ENCODE data around the gene BRD1. TPM values are rescaled to one million over a fixed set of nuclear protein-coding genes. Genes with fewer than 3 reads are reported as not detected.

BRD1 gene
- total RNA-seq, 1 experiment from 2014 or later: 51.2 TPM

GRCh38 chr22:49739138-49739537, 88.5 kb downstream of the BRD1 start:
- no TSS peak for BruUV-seq (replicated peaks)
- Histone ChIP-seq H3K4me1 (ENCODE audit: insufficient read depth, low read length, poor library complexity, severe bottlenecking) (no peaks in the 10 kb centered on the region), H3K9me3 (ENCODE audit: low read depth, low read length, poor library complexity, severe bottlenecking) (peaks cover 4% of the 10 kb centered on the region), H3K27ac (ENCODE audit: low read depth, low read length, poor library complexity, severe bottlenecking) (no peak overlapping the region), H3K27me3 (replicated peaks; ENCODE audit: insufficient read depth, low read depth, low read length, poor library complexity) (peaks cover 34% of the 10 kb centered on the region), H3K36me3 (ENCODE audit: insufficient read depth, low read length, poor library complexity, severe bottlenecking) (no peaks in the 10 kb centered on the region), H3K4me3 (ENCODE audit: low read depth, low read length, poor library complexity, severe bottlenecking) (no peak overlapping the region)
- TF ChIP-seq CTCF (conservative IDR thresholded peaks at IDR 0.05; ENCODE audit: low read depth, low read length) (no peak), EZH2 (IDR thresholded peaks at IDR 0.05; ENCODE audit: borderline replicate concordance, low read depth, low read length, poor library complexity, severe bottlenecking) (no peak)
- intact Hi-C loops (cut with micrococcal nuclease; ENCODE audit: unreplicated experiment): no loop called here
- CTCF ChIA-PET: no interaction called here
- POLR2A ChIA-PET (ENCODE audit: low non-redundant PET): no interaction called here
- DNase-seq (ENCODE audit: low spot score): no peak

- Histone ChIP-seq H3K4me3 (ENCODE audit: low read depth, low read length, poor library complexity, severe bottlenecking) (no peak overlapping the region), H3K27ac (ENCODE audit: low read depth, low read length, poor library complexity, severe bottlenecking) (no peak overlapping the region), H3K27me3 (replicated peaks; ENCODE audit: insufficient read depth, low read depth, low read length, poor library complexity) (peaks cover 37% of the 10 kb centered on the region), H3K36me3 (ENCODE audit: insufficient read depth, low read length, poor library complexity, severe bottlenecking) (no peaks in the 10 kb centered on the region), H3K4me1 (ENCODE audit: insufficient read depth, low read length, poor library complexity, severe bottlenecking) (no peaks in the 10 kb centered on the region), H3K9me3 (ENCODE audit: low read depth, low read length, poor library complexity, severe bottlenecking) (peaks cover 4% of the 10 kb centered on the region)
- intact Hi-C loops (cut with micrococcal nuclease; ENCODE audit: unreplicated experiment): no loop called here
- DNase-seq (ENCODE audit: low spot score): no peak
- ChIA-PET POLR2A (ENCODE audit: low non-redundant PET) (no interaction called here), CTCF (no interaction called here)
- no peak for TF ChIP-seq CTCF (conservative IDR thresholded peaks at IDR 0.05; ENCODE audit: low read depth, low read length)
- no peak for TF ChIP-seq EZH2 (IDR thresholded peaks at IDR 0.05; ENCODE audit: borderline replicate concordance, low read depth, low read length, poor library complexity, severe bottlenecking)
- BruUV-seq (replicated peaks): no TSS peak
Measured at GRCh38 chr22:49738566-49738965, 89.1 kb downstream of the BRD1 start.

- Histone ChIP-seq H3K4me1 (ENCODE audit: insufficient read depth, low read length, poor library complexity, severe bottlenecking) (no peaks in the 10 kb centered on the region), H3K9me3 (ENCODE audit: low read depth, low read length, poor library complexity, severe bottlenecking) (peaks cover 4% of the 10 kb centered on the region), H3K36me3 (ENCODE audit: insufficient read depth, low read length, poor library complexity, severe bottlenecking) (no peaks in the 10 kb centered on the region), H3K4me3 (ENCODE audit: low read depth, low read length, poor library complexity, severe bottlenecking) (no peak overlapping the region), H3K27me3 (replicated peaks; ENCODE audit: insufficient read depth, low read depth, low read length, poor library complexity) (peaks cover 38% of the 10 kb centered on the region), H3K27ac (ENCODE audit: low read depth, low read length, poor library complexity, severe bottlenecking) (no peak overlapping the region)
- ChIA-PET CTCF (no interaction called here), POLR2A (ENCODE audit: low non-redundant PET) (no interaction called here)
- TF ChIP-seq EZH2 (IDR thresholded peaks at IDR 0.05; ENCODE audit: borderline replicate concordance, low read depth, low read length, poor library complexity, severe bottlenecking): no peak
- no peak for TF ChIP-seq CTCF (conservative IDR thresholded peaks at IDR 0.05; ENCODE audit: low read depth, low read length)
- no TSS peak for BruUV-seq (replicated peaks)
- intact Hi-C loops (cut with micrococcal nuclease; ENCODE audit: unreplicated experiment): no loop called here
- no peak for DNase-seq (ENCODE audit: low spot score)
Measured at GRCh38 chr22:49738006-49738405, 89.7 kb downstream of the BRD1 start.

Data from A673 (cell line).